CD4-positive, alpha-beta memory T cell (primary cell): ENCODE results near the gene RAPGEF1. TPM values are rescaled to one million over a fixed set of nuclear protein-coding genes. Genes with fewer than 3 reads are reported as not detected.

Experiments
- CTCF ChIA-PET: fragments of 350-600 bp; sonication (Branson Sonifier 250); formaldehyde crosslinking; loops from one replicate; lab custom pipeline; 2021; ENCODE audit warnings: inconsistent platforms; ENCODE audit not compliant: partially characterized antibody; lab: Charles Lee
- POLR2A ChIA-PET: fragments of 350-600 bp; sonication (Branson Sonifier 250); formaldehyde crosslinking; loops from one replicate; lab custom pipeline; 2021; ENCODE audit not compliant: partially characterized antibody; lab: Charles Lee
- DNase-seq, 5 donors: peaks; one replicate each; pipeline versions ENCODE4 v3.0.0 to v3.0.0-alpha.2; 2020 to 2022; ENCODE audit warnings: mixed read lengths in 1 of 5
- H3K27ac ChIP-seq: one replicate; pipeline ENCODE4 v1.7.0; 2013; ENCODE audit warnings: low read depth, low read length
- H3K27me3 ChIP-seq: 2 replicates; pipeline ENCODE4 v1.7.0; 2013; ENCODE audit warnings: mild to moderate bottlenecking, low read length, moderate library complexity; ENCODE audit not compliant: insufficient read depth
- H3K36me3 ChIP-seq: 2 replicates; pipeline ENCODE4 v1.7.0; 2013; ENCODE audit warnings: mild to moderate bottlenecking, low read length, moderate library complexity; ENCODE audit not compliant: insufficient read depth
- H3K4me1 ChIP-seq: 2 replicates; pipeline ENCODE4 v1.7.0; 2013; ENCODE audit warnings: mild to moderate bottlenecking, low read length, moderate library complexity; ENCODE audit not compliant: insufficient read depth
- H3K4me3 ChIP-seq, 2 donors: one replicate each; pipeline ENCODE4 v1.7.0; 2013; ENCODE audit warnings: low read length in 2 of 2, mild to moderate bottlenecking in 1 of 2
- H3K9me3 ChIP-seq, 2 donors: one replicate each; pipeline ENCODE4 v1.7.0; 2013; ENCODE audit warnings: low read length in 2 of 2, control low read depth in 1 of 2; ENCODE audit not compliant: control insufficient read depth in 1 of 2
- H3K27ac Mint-ChIP-seq, 7 donors: one replicate each; pipeline ENCODE4 v1.8.0; 2020 to 2021; ENCODE audit warnings: mixed read lengths in 7 of 7, mild to moderate bottlenecking in 6 of 7, inconsistent platforms in 3 of 7, moderate library complexity in 3 of 7
- H3K27me3 Mint-ChIP-seq, 2 donors: one replicate each; pipeline ENCODE4 v1.8.0; 2020 to 2021; ENCODE audit warnings: mixed read lengths in 2 of 2
- H3K36me3 Mint-ChIP-seq, 2 donors: one replicate each; pipeline ENCODE4 v1.8.0; 2020 to 2021; ENCODE audit warnings: mixed read lengths in 2 of 2, inconsistent platforms in 1 of 2, mild to moderate bottlenecking in 1 of 2
- H3K4me1 Mint-ChIP-seq, 4 donors: one replicate each; pipeline ENCODE4 v1.8.0; 2020 to 2021; ENCODE audit warnings: mixed read lengths in 4 of 4, mild to moderate bottlenecking in 1 of 4
- H3K4me3 Mint-ChIP-seq, 8 donors: one replicate each; pipeline ENCODE4 v1.8.0; 2020 to 2021; ENCODE audit warnings: mixed read lengths in 8 of 8, mild to moderate bottlenecking in 7 of 8, moderate library complexity in 6 of 8, inconsistent platforms in 3 of 8
- H3K9me3 Mint-ChIP-seq, 8 donors: one replicate each; pipeline ENCODE4 v1.8.0; 2020 to 2021; ENCODE audit warnings: mixed read lengths in 8 of 8, mild to moderate bottlenecking in 5 of 8, inconsistent platforms in 3 of 8, moderate library complexity in 1 of 8
- intact Hi-C: fragments of 100-400 bp; cut with micrococcal nuclease; formaldehyde crosslinking; loops from one replicate; pipeline ENCODE4 v1.15.1; 2023
- polyA plus RNA-seq, 2 donors: library from polyadenylated mRNA; unstranded; fragments of 300-500 nt; fragmentation: Illumina TruSeq; gene quantifications; one replicate each; pipeline ENCODE4 v1.2.3, GENCODE V29; 2021
- total RNA-seq, 2 experiments: library from RNA; stranded (reverse); gene quantifications; one replicate each; pipeline ENCODE4 v1.2.3, GENCODE V29; 2021

RAPGEF1 gene
- total and polyA plus RNA-seq, 4 experiments from 2014 or later: 1.5 to 149 (median 76.2) TPM

DNA sequence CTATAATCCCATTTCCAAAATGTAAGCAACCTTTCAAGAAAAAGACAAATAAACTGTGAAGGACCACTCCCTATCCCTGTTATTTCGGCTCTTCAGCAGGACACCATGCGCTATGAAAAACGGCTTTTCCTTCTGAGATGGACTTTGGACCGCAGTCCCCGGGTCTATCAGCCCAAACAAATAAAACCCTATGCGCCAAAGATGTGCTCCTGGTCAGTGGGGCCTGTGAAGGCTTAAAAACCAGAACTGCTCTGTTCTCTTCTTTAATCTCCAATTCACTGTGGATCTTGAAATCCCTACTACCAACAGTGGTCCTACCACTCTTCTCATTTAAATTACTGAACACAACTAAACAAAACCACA lies 33.3 kb downstream of the RAPGEF1 start:
- Mint-ChIP-seq H3K4me1 (peaks cover 69 to 99% (median 84%) of the 10 kb centered on the region in 4 donors), H3K4me3 (peak overlapping the region in 4 of 8 donors; percentile 15 to 51 (median 32)), H3K27ac (peak overlapping the region; percentile 61 to 96 (median 81)), H3K27me3 (no peaks in the 10 kb centered on the region), H3K9me3 (no peaks in the 10 kb centered on the region), H3K36me3 (peaks cover 0 to 18% of the 10 kb centered on the region in 2 donors)
- intact Hi-C loops: no loop called here
- Histone ChIP-seq H3K27me3 (no peaks in the 10 kb centered on the region), H3K27ac (no peak overlapping the region), H3K4me1 (peaks cover 99% of the 10 kb centered on the region), H3K4me3 (no peak overlapping the region), H3K9me3 (no peaks in the 10 kb centered on the region), H3K36me3 (no peaks in the 10 kb centered on the region)
- ChIA-PET POLR2A (no interaction called here), CTCF (no interaction called here)
- no peak for DNase-seq

- peak overlapping the region in 1 of 8 donors; percentile 40 for H3K4me3 Mint-ChIP-seq
- peaks cover 2 to 15% of the 10 kb centered on the region in 2 donors for H3K36me3 Mint-ChIP-seq
- Histone ChIP-seq H3K27ac (no peak overlapping the region), H3K9me3 (no peaks in the 10 kb centered on the region), H3K36me3 (no peaks in the 10 kb centered on the region), H3K4me3 (no peak overlapping the region), H3K4me1 (peaks cover 91% of the 10 kb centered on the region), H3K27me3 (no peaks in the 10 kb centered on the region)
- no peaks in the 10 kb centered on the region for H3K27me3 Mint-ChIP-seq
- DNase-seq: no peak
- CTCF ChIA-PET: interaction anchor here (1.0 to 1.6 kb wide), 3 partner anchors 23 to 113 kb away, joined by 3 to 4 read pairs (median 4); no protein-coding TSS in a partner anchor
- intact Hi-C loops: no loop called here
- no peaks in the 10 kb centered on the region for H3K9me3 Mint-ChIP-seq
- peak overlapping the region in 5 of 7 donors; percentile 57 to 86 (median 81) for H3K27ac Mint-ChIP-seq
- POLR2A ChIA-PET: interaction anchor here (0.9 to 1.7 kb wide), 9 partner anchors 11 to 39 kb away, joined by 3 to 6 read pairs (median 4); partner anchors contain the start of gene RAPGEF1
- H3K4me1 Mint-ChIP-seq: peaks cover 69 to 99% (median 84%) of the 10 kb centered on the region in 4 donors
These were observed 34.9 kb downstream of the RAPGEF1 start for GRCh38 chr9:131704988-131705387.

DNA sequence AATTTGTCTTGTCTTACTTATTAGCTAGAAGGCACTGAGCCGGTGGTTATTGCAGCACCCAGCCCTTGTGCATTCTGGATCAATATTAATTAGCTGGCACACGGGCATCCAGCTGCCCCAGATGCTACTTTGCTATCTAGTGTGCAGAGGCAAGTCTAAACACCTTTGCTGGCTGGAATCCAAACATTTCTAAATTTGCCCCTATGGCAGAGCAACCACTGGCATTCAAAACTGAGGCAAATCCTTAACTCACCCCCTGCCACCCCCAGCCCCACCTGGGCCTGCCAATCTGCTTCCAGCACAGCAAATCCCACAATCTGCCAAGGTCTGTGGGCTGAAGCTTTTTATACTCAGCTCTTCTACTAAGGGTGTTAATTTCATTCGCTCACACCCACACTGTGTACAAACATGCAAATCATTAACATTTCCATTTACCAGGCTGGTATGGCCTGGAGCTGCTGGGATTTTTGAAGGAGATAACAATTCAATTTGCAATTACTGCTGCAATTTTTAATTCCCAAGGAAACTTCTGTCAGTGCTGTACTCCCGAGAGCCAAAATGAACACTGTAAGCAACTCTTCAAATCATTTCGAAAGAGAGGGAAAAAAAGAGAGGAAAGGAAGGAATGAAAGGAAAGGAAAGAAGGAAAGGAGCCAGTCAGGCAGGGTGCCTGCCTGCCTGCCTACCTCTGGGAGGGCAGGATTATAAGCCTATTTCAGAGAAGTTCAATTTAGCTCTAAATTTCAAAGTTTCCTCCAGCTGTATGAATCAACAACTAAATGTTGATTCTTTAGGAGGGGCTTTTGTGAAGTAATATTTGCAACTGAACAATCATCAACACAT lies 35.5 kb downstream of the RAPGEF1 start:
- peaks cover 90% of the 10 kb centered on the region for H3K4me1 ChIP-seq
- Mint-ChIP-seq H3K9me3 (peaks cover 0 to 2% (median 0%) of the 10 kb centered on the region in 8 donors), H3K27ac (peak overlapping the region in 5 of 7 donors; percentile 1 to 86 (median 81)), H3K36me3 (peaks cover 6 to 11% of the 10 kb centered on the region in 2 donors), H3K27me3 (no peaks in the 10 kb centered on the region), H3K4me1 (peaks cover 68 to 99% (median 84%) of the 10 kb centered on the region in 4 donors), H3K4me3 (peak overlapping the region in 4 of 8 donors; percentile 12 to 46 (median 34))
- no peaks in the 10 kb centered on the region for H3K36me3 ChIP-seq
- intact Hi-C loops: no loop called here
- no peak overlapping the region for H3K27ac ChIP-seq
- no peak for DNase-seq
- CTCF ChIA-PET: interaction anchor here (1.3 to 1.6 kb wide), 2 partner anchors 23 to 29 kb away, joined by 4 read pairs; no protein-coding TSS in a partner anchor
- POLR2A ChIA-PET: interaction anchor here (0.6 to 1.7 kb wide), 9 partner anchors 12 to 39 kb away, joined by 3 to 6 read pairs (median 4); partner anchors contain the start of gene RAPGEF1
- no peaks in the 10 kb centered on the region for H3K9me3 ChIP-seq
- no peak overlapping the region for H3K4me3 ChIP-seq
- H3K27me3 ChIP-seq: no peaks in the 10 kb centered on the region

DNA sequence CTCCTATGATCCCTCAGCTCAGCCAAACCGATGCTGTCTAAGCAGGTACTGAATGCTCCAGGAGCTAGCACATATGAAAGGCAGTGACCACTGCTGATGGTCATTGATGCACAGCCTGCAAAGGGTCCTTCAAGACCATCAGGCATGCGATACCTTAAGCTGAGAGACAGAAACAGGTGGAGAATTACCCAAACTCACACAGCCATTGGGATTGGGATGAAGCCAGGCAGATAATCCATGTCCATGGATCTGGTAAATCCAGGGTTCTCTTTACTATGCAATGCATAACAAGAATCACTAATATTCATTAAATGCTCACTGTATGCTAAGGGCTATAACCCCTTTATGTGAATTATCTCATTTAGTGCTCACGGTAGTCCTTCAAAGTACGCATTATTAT lies 36.2 kb downstream of the RAPGEF1 start:
- Mint-ChIP-seq H3K36me3 (peaks cover 6 to 9% of the 10 kb centered on the region in 2 donors), H3K4me3 (peak overlapping the region in 1 of 8 donors; percentile 45), H3K4me1 (peaks cover 68 to 99% (median 84%) of the 10 kb centered on the region in 4 donors), H3K9me3 (peaks cover 0 to 2% (median 0%) of the 10 kb centered on the region in 8 donors), H3K27ac (peak overlapping the region in 5 of 7 donors; percentile 7 to 83 (median 65)), H3K27me3 (no peaks in the 10 kb centered on the region)
- intact Hi-C loops: no loop called here
- Histone ChIP-seq H3K9me3 (no peaks in the 10 kb centered on the region), H3K4me1 (peaks cover 90% of the 10 kb centered on the region), H3K27ac (no peak overlapping the region), H3K4me3 (no peak overlapping the region), H3K36me3 (no peaks in the 10 kb centered on the region), H3K27me3 (no peaks in the 10 kb centered on the region)
- POLR2A ChIA-PET: interaction anchor here (0.6 to 1.4 kb wide), 6 partner anchors 21 to 38 kb away, joined by 3 to 6 read pairs (median 4); no protein-coding TSS in a partner anchor
- CTCF ChIA-PET: interaction anchor here (1.6 kb wide), 1 partner anchor 28 kb away, joined by 4 read pairs; no protein-coding TSS in a partner anchor
- no peak for DNase-seq

GRCh38 chr9:131702911-131703310 lies 37.0 kb downstream of the RAPGEF1 start:
- ChIA-PET POLR2A (interaction anchor here (1.4 to 1.5 kb wide), 2 partner anchors 26 to 34 kb away, joined by 3 to 4 read pairs; no protein-coding TSS in a partner anchor), CTCF (no interaction called here)
- Histone ChIP-seq H3K4me3 (no peak overlapping the region), H3K36me3 (no peaks in the 10 kb centered on the region), H3K9me3 (no peaks in the 10 kb centered on the region), H3K27me3 (no peaks in the 10 kb centered on the region), H3K4me1 (peaks cover 90% of the 10 kb centered on the region), H3K27ac (no peak overlapping the region)
- peaks cover 5 to 6% of the 10 kb centered on the region in 2 donors for H3K36me3 Mint-ChIP-seq
- H3K9me3 Mint-ChIP-seq: peaks cover 0 to 2% (median 0%) of the 10 kb centered on the region in 8 donors
- H3K4me1 Mint-ChIP-seq: peaks cover 71 to 99% (median 86%) of the 10 kb centered on the region in 4 donors
- no peaks in the 10 kb centered on the region for H3K27me3 Mint-ChIP-seq
- peak overlapping the region in 3 of 7 donors; percentile 15 to 66 (median 57) for H3K27ac Mint-ChIP-seq
- peak overlapping the region in 1 of 8 donors; percentile 58 for H3K4me3 Mint-ChIP-seq
- DNase-seq: no peak
- intact Hi-C loops: no loop called here

DNA sequence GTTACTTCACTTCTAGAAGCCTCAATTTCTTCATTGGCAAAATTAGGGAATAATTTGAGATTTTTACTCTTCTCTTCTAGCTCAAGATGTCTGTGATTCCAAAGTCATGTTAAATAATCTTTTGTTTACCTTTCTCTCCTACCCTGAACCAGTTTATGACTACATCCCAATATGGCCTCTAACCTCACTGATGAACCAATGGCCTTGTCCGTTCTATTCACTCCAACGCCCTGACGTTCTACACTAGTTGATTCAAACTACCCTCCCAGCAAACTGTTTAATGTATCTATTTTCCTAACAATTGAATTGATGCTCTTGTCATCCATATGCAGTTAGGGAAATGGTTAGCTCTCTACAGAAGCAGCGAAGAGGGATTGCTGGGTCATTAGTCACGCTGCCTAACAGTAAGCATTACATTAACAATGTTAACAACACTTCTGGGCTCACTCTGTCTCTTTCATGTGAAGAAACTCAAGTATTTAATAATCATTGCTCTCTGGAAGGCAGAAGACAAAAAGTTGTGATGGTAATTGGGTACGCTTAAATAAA lies 38.0 kb downstream of the RAPGEF1 start:
- no peaks in the 10 kb centered on the region for H3K36me3 ChIP-seq
- Mint-ChIP-seq H3K27me3 (no peaks in the 10 kb centered on the region), H3K27ac (no peak overlapping the region), H3K9me3 (peaks cover 0 to 2% (median 0%) of the 10 kb centered on the region in 8 donors), H3K4me1 (peaks cover 72 to 99% (median 87%) of the 10 kb centered on the region in 4 donors), H3K36me3 (peaks cover 0 to 6% of the 10 kb centered on the region in 2 donors), H3K4me3 (no peak overlapping the region)
- CTCF ChIA-PET: no interaction called here
- intact Hi-C loops: no loop called here
- peaks cover 90% of the 10 kb centered on the region for H3K4me1 ChIP-seq
- POLR2A ChIA-PET: interaction anchor here (1.4 to 1.8 kb wide), 4 partner anchors 25 to 32 kb away, joined by 3 to 5 read pairs (median 4); no protein-coding TSS in a partner anchor
- H3K4me3 ChIP-seq: no peak overlapping the region
- no peak overlapping the region for H3K27ac ChIP-seq
- DNase-seq: no peak
- no peaks in the 10 kb centered on the region for H3K9me3 ChIP-seq
- H3K27me3 ChIP-seq: no peaks in the 10 kb centered on the region
